GM23338 (cell line): Measurements from ENCODE around the gene ANKRD66. TPM values are rescaled to one million over a fixed set of nuclear protein-coding genes. Genes with fewer than 3 reads are reported as not detected.

Source experiments
- ATAC-seq: fragments of 200-7000 bp; cut with Tn5 transposase; 3 replicates; pipeline ENCODE4 v1.9.1; 2020
- DNase-seq: peaks from one replicate; pipeline ENCODE4 v3.0.0-alpha.2; 2015; ENCODE audit warnings: low spot score
- H2AFZ ChIP-seq: fragments of 200-600 bp; sonication (generic); 2 replicates; pipeline ENCODE4 v1.8.0; 2016; ENCODE audit warnings: antibody characterized with exemption, mild to moderate bottlenecking, moderate library complexity
- H3F3A ChIP-seq: fragments of 200-600 bp; sonication (generic); replicated peaks from 2 replicates; pipeline ENCODE4 v1.8.0; 2017; ENCODE audit warnings: antibody characterized with exemption, mixed run types, low read depth
- H3K27ac ChIP-seq: fragments of 200-600 bp; sonication (generic); 2 replicates; pipeline ENCODE4 v1.6.1; 2016; ENCODE audit warnings: low read depth
- H3K27me3 ChIP-seq: fragments of 200-600 bp; sonication (generic); 2 replicates; pipeline ENCODE4 v1.8.0; 2016; ENCODE audit warnings: mild to moderate bottlenecking, mixed run types, moderate library complexity; ENCODE audit not compliant: insufficient read depth
- H3K36me3 ChIP-seq: fragments of 200-600 bp; sonication (generic); 2 replicates; pipeline ENCODE4 v1.8.0; 2016; ENCODE audit warnings: mild to moderate bottlenecking; ENCODE audit not compliant: insufficient read depth
- H3K4me1 ChIP-seq: fragments of 200-600 bp; sonication (generic); 2 replicates; pipeline ENCODE4 v1.8.0; 2016; ENCODE audit warnings: mild to moderate bottlenecking, moderate library complexity; ENCODE audit not compliant: insufficient read depth
- H3K4me2 ChIP-seq: fragments of 200-600 bp; sonication (generic); 2 replicates; pipeline ENCODE4 v1.7.1; 2017; ENCODE audit warnings: mixed run types
- H3K4me3 ChIP-seq: fragments of 200-600 bp; sonication (generic); 2 replicates; pipeline ENCODE4 v1.6.1; 2016; ENCODE audit warnings: mixed run types
- H3K79me2 ChIP-seq: fragments of 200-600 bp; sonication (generic); replicated peaks from 2 replicates; pipeline ENCODE4 v1.8.0; 2017; ENCODE audit warnings: mild to moderate bottlenecking; ENCODE audit not compliant: insufficient read depth
- H3K9me2 ChIP-seq: fragments of 200-600 bp; sonication (generic); 2 replicates; pipeline ENCODE4 v1.8.0; 2017; ENCODE audit not compliant: insufficient read depth
- H4K20me1 ChIP-seq: fragments of 200-600 bp; sonication (generic); replicated peaks from 2 replicates; pipeline ENCODE4 v1.8.0; 2017; ENCODE audit warnings: mild to moderate bottlenecking; ENCODE audit not compliant: insufficient read depth
- H3K27ac Mint-ChIP-seq: 2 replicates; pipeline ENCODE4 v1.8.0; 2020; ENCODE audit warnings: inconsistent platforms, mild to moderate bottlenecking, moderate library complexity, mixed read lengths
- H3K27me3 Mint-ChIP-seq: 3 replicates; pipeline ENCODE4 v1.8.0; 2022; ENCODE audit warnings: low read depth, mild to moderate bottlenecking, moderate library complexity, mixed read lengths, inconsistent platforms; ENCODE audit not compliant: insufficient read depth, poor library complexity
- H3K36me3 Mint-ChIP-seq: 3 replicates; pipeline ENCODE4 v1.8.0; 2021; ENCODE audit warnings: low read depth, mild to moderate bottlenecking, inconsistent platforms, moderate library complexity, mixed read lengths
- H3K4me1 Mint-ChIP-seq: 3 replicates; pipeline ENCODE4 v1.8.0; 2020; ENCODE audit warnings: mild to moderate bottlenecking, inconsistent platforms, mixed read lengths
- H3K4me3 Mint-ChIP-seq: 3 replicates; pipeline ENCODE4 v1.8.0; 2021; ENCODE audit warnings: moderate library complexity, mild to moderate bottlenecking, inconsistent platforms, mixed read lengths
- H3K9me3 Mint-ChIP-seq: 3 replicates; pipeline ENCODE4 v1.8.0; 2020; ENCODE audit warnings: moderate library complexity, mild to moderate bottlenecking, inconsistent platforms, mixed read lengths
- CREB1 ChIP-seq: fragments of 250-450 bp; sonication (Bioruptor Pico); IDR thresholded peaks from 2 replicates; pipeline ENCODE4 v1.5.0; 2020; ENCODE audit warnings: low read depth, mild to moderate bottlenecking, moderate library complexity
- CTCF ChIP-seq, 2 experiments: fragments of 200-600 bp in 1 of 2; sonication (generic) in 1 of 2; conservative IDR thresholded peaks; 2 replicates each; pipeline versions ENCODE4 v1.5.1 to v1.6.1; 2016 to 2017; ENCODE audit warnings: antibody characterized with exemption in 2 of 2, low read depth in 2 of 2, mild to moderate bottlenecking in 2 of 2, moderate library complexity in 1 of 2
- NANOG ChIP-seq: IDR thresholded peaks from 2 replicates; pipeline ENCODE4 v1.6.1; 2016; ENCODE audit warnings: antibody characterized with exemption, borderline replicate concordance
- POLR2AphosphoS5 ChIP-seq: IDR thresholded peaks from 2 replicates; pipeline ENCODE4 v1.6.1; 2016; ENCODE audit warnings: antibody characterized with exemption, low read depth
- ZNF114 ChIP-seq: fragments of 250-450 bp; sonication (Bioruptor Pico); IDR thresholded peaks from 2 replicates; pipeline ENCODE4 v1.5.0; 2020; ENCODE audit warnings: mild to moderate bottlenecking, moderate library complexity
- ZNF331 ChIP-seq: fragments of 250-450 bp; sonication (Bioruptor Pico); IDR thresholded peaks from 2 replicates; pipeline ENCODE4 v1.5.0; 2020; ENCODE audit warnings: low read depth, mild to moderate bottlenecking, moderate library complexity
- ZNF462 ChIP-seq: fragments of 250-450 bp; sonication (Bioruptor Pico); IDR thresholded peaks from 2 replicates; pipeline ENCODE4 v1.5.0; 2020; ENCODE audit warnings: mild to moderate bottlenecking, moderate library complexity
- polyA plus RNA-seq: library from polyadenylated mRNA; unstranded; fragments of >200 nt; fragmentation: Nextera tagmentation; extraction: Ambion mirVana; gene quantifications from 2 replicates; pipeline ENCODE4 v1.2.1, GENCODE V29; 2016
- total RNA-seq: library from RNA; depleted of rRNA; stranded (reverse); fragments of >200 nt; shearing (Covaris generic); gene quantifications from 2 replicates; pipeline ENCODE4 v1.2.3, GENCODE V29; 2014

Gene ANKRD66
- total and polyA plus RNA-seq, 2 experiments from 2014 or later: not detected

GRCh38 chr6:46789434-46790354 lies 43.0 kb downstream of the ANKRD66 start:
- H3K9me2 ChIP-seq: no peaks in the 10 kb centered on the region; the same call in 1 of the 2 replicates
- no peaks in the 10 kb centered on the region for H3K36me3 ChIP-seq
- DNase-seq (no peak), ATAC-seq (no peak)
- Mint-ChIP-seq H3K4me3 (no peak overlapping the region), H3K36me3 (no peaks in the 10 kb centered on the region), H3K27me3 (no peaks in the 10 kb centered on the region), H3K9me3 (no peaks in the 10 kb centered on the region), H3K4me1 (no peaks in the 10 kb centered on the region), H3K27ac (no peak overlapping the region)
- no peak overlapping the region for H3K4me2 ChIP-seq
- no peak for TF ChIP-seq CTCF (conservative IDR thresholded peaks at IDR 0.05; ENCODE audit: low read depth in 2 of 2)
- TF ChIP-seq NANOG: no peak
- TF ChIP-seq ZNF462 (CRISPR knock-in tag): no peak
- TF ChIP-seq CREB1 (CRISPR knock-in tag): no peak
- no peak for TF ChIP-seq ZNF331 (CRISPR knock-in tag)
- no peak for TF ChIP-seq ZNF114
- TF ChIP-seq POLR2AphosphoS5: no peak
- no peak overlapping the region; the same call in 1 of the 2 replicates for H2AFZ ChIP-seq
- H3K79me2 ChIP-seq: no peaks in the 10 kb centered on the region
- no peaks in the 10 kb centered on the region for H4K20me1 ChIP-seq
- H3K27ac ChIP-seq: no peak overlapping the region
- H3K4me1 ChIP-seq: no peaks in the 10 kb centered on the region
- no peaks in the 10 kb centered on the region for H3K27me3 ChIP-seq
- no peaks in the 10 kb centered on the region for H3F3A ChIP-seq
- no peak overlapping the region for H3K4me3 ChIP-seq
